ENCODE results near the gene SRF.
A peak's percentile ranks its signal among the peaks of the same experiment; 100 is the strongest.

The SRF gene

GRCh38 chr6:43183441-43183840 is 12.4 kb downstream of the SRF start:
- DNase-seq (ENCODE audit: low spot score): no peak

DNA sequence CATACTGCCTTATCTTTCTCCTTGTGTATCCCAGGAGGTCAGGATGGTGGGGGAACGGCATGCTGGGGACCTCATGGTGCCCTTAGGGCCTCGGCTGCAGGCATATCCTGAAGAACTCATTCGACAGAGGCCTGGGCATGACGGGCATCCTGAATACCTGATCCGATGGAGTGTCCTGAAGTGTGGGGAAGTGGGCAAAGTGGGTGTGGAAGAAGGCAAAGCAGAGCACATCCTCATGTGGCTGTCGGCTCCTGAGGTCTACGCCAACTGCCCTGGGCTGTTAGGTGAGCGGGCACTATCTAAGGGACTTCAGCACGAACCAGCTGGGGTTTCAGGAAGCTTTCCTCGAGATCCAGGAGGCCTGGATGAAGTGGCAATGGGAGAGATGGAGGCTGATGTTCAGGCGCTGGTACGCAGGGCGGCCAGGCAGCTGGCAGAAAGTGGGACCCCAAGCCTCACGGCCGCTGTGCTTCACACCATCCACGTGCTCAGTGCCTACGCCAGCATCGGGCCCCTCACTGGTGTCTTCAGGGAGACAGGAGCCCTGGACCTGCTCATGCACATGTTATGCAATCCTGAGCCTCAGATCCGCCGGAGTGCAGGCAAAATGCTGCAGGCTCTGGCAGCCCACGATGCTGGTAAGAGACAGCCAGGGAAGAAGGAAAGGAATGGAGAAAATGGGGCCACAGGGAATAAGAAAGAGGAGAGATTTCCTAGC is 13.4 kb downstream of the SRF start:
- DNase-seq (ENCODE audit: low spot score): no peak

DNA sequence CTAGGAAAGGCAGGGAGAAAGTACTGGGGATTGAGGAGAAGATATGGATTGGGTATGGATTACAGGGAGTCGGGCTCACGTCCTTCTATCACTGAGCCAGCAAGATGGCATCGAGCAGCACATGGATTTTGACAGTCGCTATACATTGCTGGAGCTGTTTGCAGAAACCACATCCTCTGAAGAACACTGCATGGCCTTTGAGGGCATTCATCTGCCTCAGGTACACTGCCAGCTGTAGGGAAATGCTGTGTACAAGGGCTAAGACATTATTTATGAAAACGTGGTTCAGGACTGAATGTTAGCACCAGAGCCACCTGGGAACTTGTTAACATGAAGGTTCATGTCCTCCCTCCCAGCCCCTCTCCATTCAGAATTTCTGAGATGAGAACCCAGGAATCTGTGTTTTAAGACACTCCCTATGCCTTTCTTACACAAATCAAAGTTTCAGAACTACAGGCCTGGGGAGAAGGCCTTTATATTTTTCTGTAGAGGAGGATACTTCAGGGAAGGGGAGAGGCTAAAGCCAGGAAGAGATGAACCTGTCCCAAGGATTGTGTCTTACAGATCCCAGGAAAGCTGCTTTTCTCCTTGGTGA is 14.4 kb downstream of the SRF start:
- DNase-seq (ENCODE audit: low spot score): peak; percentile 48

GRCh38 chr6:43186019-43186418 is 14.9 kb downstream of the SRF start:
- no peak for DNase-seq (ENCODE audit: low spot score)

DNA sequence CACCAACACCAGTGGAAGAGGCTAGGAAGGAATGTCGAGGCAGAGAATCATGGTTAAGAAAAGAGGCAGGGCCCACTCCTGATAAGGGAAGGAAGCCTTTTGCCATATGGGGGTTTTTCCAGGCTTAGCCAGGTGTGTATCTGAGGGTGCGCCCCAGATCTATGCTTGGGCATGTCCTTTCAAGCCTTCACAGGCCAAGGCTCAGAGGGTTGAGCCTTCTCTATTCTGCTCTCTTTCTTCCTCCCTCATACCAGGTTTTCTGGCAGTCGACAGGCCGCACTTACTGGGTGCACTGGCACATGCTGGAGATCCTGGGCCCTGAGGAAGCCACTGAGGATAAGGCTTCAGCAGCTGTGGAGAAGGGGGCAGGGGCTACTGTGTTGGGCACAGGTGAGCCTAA is 15.6 kb downstream of the SRF start:
- no peak for DNase-seq (ENCODE audit: low spot score)

DNA sequence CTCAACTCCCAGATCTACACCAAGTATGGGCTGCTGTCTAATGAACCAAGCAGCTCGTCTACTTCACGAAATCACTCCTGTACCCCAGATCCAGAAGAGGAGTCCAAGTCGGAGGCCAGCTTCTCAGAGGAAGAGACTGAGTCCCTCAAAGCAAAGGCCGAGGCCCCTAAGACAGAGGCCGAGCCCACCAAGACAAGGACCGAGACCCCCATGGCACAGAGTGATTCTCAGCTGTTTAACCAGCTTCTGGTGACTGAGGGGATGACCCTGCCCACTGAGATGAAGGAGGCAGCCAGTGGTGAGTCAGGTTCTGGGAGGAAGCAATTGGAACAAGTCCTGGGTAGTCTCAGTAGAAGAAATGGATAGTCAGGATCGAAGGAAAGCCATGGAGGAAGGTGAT is 16.8 kb downstream of the SRF start:
- DNase-seq (ENCODE audit: low spot score): no peak

GRCh38 chr6:43188426-43188825 is 17.4 kb downstream of the SRF start:
- DNase-seq (ENCODE audit: low spot score): no peak

DNA sequence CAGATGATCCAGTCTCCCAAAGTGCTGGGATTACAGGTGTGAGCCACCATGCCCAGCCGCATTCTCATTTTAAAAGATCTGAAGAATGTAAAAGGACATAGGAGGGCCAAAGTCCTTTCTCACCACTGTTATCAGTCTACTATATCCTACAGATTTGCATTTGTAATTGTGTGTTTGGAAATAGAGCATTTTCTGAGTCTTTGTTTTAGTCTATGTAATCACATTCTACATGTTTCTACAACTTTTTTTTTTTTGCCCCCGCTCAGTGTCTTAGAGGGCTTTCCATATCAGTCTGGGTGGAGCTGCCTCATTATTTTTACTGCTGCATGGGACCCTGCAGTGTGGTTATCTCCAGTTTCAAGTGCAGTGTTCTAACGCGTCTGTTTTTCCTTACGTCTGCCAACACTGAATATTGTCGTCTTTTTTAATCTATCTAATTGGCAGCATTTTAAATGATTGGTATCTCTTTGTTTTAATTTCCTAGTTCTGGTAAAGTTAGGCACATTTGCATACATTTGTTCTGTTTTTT is 18.8 kb downstream of the SRF start:
- no peak for DNase-seq (ENCODE audit: low spot score)

DNA sequence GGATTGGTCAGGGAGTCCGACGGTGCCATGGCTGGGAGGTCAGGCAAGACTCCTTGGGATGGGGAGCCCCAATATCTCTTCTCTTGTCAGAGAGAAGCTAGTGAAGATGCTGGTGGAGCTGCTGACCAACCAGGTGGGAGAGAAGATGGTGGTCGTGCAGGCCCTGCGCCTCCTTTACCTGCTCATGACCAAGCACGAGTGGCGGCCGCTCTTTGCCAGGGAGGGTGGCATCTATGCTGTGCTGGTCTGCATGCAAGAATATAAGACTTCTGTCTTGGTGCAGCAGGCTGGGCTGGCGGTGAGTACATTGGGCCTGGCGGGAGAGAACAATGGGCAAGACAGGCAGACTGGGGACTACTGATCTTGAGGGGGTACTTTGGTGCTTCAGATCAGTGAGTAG is 21.8 kb downstream of the SRF start:
- DNase-seq (ENCODE audit: low spot score): no peak

DNA sequence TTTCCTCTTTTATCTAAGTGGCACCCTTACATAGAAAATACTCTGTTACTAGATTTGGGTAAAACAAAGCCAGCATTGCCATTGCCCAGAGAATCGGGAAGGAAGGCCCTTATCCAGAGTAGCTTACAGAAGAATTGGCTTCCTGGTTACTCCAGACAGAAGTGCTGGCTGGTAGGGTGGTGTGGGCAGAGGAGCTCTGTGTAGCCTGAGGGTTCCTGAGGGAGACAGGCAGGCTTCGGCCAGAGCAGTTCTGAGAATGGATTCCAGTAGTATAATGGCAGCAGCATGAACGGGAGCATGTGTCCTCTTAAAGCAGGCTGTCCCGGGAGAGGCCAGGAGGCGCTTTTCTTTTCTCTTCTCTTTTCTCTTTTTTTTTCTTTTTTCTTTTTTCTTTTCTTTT is 22.9 kb downstream of the SRF start:
- no peak for DNase-seq (ENCODE audit: low spot score)

DNA sequence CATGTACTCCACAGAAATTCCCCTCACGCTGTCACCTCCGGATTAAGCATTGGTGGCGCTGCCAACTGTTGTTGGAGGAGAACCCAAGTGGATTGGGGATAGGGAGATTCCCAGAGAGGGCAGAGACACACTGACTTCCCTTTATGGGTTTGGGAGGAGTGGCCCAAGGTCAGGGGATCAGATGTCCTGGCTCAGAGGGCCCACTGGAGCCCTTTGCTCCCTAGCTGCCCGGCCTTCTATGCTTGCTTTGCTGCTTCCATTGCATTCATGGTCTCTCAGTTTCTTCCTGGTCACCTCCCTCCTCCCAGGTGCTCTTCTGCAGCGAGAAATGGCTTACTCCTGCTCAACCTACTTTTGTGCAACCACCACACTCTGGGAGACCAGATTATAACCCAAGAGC is 25.3 kb downstream of the SRF start:
- no peak for DNase-seq (ENCODE audit: low spot score)

- no peak for DNase-seq (ENCODE audit: low spot score)
Observed at GRCh38 chr6:43199912-43200311, 28.8 kb downstream of the SRF start.

DNA sequence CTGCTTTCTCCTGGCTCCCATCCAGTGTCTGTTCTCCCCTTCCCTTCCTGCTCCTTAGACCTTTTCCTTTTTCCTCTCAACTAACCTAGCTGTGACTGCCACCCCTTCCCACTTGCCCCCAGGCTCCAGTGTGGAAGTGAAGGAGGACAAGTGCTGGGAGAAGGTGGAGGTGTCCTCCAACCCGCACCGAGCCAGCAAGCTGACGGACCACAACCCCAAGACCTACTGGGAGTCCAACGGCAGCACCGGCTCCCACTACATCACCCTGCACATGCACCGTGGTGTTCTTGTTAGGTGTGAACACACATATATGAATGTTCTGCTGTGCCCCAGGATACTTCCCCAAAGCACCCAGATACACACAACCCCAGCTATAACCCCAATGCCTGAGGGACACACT is 29.5 kb downstream of the SRF start:
- no peak for DNase-seq (ENCODE audit: low spot score)

DNA sequence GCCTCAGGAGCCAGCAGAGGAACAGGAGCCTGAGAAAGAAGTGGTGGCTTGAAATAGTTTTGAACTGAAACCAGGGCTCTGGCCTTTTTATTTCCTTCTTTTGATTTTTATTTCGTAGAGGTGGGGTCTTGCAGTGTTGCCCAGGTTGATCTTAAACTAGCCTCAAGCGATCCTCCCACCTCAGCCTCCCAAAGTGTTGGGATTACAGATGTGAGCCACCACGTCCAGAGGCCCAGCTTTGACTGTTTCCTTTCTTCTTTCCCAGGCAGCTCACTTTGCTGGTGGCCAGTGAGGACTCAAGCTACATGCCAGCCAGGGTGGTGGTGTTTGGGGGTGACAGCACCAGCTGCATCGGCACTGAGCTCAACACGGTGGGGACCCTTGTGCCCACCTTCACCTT is 31.4 kb downstream of the SRF start:
- DNase-seq (ENCODE audit: low spot score): no peak

- DNase-seq (ENCODE audit: low spot score): no peak
Observed at GRCh38 chr6:43203029-43203717, 32.1 kb downstream of the SRF start.

GRCh38 chr6:43203718-43204095 is 32.6 kb downstream of the SRF start:
- no peak for DNase-seq (ENCODE audit: low spot score)

DNA sequence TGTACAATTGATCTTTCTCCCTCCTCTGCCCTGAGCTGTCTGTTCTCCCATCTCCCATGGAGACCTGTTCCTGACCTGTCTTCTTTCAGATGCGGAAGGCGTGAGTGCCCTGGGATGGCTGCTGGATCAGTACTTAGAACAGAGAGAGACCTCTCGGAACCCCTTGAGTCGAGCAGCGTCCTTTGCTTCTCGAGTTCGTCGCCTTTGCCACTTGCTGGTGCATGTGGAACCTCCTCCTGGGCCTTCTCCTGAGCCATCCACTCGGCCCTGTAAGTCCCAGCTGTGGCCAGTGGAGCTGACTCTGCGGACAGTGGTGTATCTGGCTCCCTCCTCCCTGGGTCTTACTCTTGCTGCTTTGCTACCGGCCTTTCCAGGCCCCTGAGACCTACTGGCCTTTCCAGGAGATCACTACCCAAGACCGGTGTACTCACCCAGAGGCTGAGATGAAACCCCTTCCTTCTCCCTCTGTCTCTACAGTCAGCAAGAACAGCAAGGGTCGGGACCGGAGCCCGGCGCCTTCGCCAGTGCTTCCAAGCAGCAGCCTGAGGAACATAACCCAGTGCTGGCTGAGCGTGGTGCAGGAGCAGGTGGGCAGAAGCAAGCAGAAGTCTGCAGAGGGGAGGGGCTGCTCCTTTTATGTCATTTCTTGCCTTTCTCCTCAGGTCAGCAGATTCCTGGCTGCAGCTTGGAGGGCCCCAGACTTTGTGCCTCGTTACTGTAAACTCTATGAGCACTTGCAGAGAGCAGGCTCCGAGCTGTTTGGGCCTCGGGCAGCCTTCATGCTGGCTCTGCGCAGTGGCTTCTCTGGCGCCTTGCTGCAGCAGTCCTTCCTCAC is 33.4 kb downstream of the SRF start:
- no peak for DNase-seq (ENCODE audit: low spot score)

DNA sequence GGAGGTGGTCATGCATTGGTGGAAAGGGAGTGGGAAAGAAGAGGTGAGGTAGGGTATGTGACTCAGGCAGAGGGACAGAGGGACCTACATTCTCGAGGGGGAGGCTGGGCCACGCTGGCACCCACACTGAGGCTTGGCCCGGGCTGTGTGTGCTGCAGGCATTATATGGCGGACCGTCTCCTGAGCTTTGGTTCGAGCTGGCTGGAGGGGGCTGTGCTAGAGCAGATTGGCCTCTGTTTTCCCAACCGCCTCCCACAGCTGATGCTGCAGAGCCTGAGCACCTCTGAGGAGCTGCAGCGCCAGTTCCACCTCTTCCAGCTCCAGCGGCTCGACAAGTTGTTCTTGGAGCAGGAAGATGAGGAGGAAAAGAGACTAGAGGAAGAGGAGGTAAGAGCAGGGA is 34.8 kb downstream of the SRF start:
- no peak for DNase-seq (ENCODE audit: low spot score)

DNA sequence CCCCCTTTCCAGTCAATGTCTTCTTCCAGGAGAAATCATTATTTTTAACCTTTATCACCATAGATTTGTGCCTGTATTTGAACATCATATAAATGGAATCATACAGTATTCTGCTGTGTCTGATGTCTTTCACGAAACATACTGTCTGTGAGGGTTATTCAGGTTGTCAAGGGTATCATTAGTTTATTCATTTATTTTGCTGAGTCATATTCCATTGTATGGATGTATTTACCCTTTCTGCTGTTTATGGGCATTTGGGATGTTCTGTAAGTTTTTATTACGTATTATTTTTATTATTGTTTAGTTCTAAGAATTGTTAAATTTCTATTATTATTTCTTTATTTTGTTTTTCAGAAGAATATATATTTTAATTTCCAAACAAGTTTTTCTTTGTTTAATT is 36.2 kb downstream of the SRF start:
- no peak for DNase-seq (ENCODE audit: low spot score)

DNA sequence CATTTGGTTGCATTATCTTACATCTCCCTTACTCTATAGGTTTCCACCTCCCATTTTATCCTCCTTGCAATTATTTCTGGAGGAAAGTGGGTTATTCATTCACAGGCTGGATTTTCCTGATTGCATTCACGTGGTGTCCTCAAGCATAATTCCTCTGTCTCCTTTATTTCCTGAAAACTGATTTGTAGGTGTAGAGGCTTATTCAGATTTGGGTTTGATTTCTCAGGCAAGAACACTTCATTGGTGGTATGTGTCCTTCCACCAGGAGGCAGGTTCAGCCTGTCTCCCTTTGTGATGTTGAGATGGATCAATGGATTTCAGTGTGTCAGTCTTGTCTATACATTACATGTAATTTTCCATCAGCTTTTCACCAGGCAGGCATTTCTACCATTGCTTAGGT is 40.9 kb downstream of the SRF start:
- DNase-seq (ENCODE audit: low spot score): no peak

GRCh38 chr6:43213431-43213830 is 42.4 kb downstream of the SRF start:
- DNase-seq (ENCODE audit: low spot score): no peak

DNA sequence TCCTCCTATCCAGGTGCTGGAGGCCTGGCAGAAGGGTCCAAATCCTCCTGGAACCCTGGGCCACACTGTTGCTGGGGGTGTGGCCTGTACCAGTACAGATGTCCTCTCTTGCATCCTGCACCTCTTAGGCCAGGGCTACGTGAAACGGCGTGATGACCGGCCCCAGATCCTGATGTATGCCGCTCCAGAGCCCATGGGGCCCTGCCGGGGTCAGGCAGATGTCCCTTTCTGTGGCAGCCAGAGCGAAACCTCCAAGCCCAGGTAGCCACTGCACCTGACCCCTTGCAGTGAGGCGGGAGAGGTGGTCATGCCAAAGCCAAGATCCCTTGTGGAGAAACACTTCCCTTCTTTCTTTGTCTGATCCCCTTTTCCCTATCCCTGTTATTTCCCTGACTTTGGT is 44.0 kb downstream of the SRF start:
- DNase-seq (ENCODE audit: low spot score): no peak

- no peak for DNase-seq (ENCODE audit: low spot score)
Observed at GRCh38 chr6:43216200-43216599, 45.1 kb downstream of the SRF start.
